ENCODE measurements around the gene MAPT. TPM values are rescaled to one million over a fixed set of nuclear protein-coding genes. Genes with fewer than 3 reads are reported as not detected.

Gene MAPT
- total RNA-seq, 1 donor from 2014 or later = 2.4 TPM

- H3K4me1 ChIP-seq = no peaks in the 10 kb centered on the region
- H3K27ac ChIP-seq = no peak overlapping the region
- no peaks in the 10 kb centered on the region for H3K27me3 ChIP-seq
- H2AFZ ChIP-seq (replicated peaks) = no peak overlapping the region
- H3K4me3 ChIP-seq = no peak overlapping the region
- no peak for TF ChIP-seq EZH2 (IDR thresholded peaks at IDR 0.05)
- no peak for TF ChIP-seq CTCF (IDR thresholded peaks at IDR 0.05)
- no peak for TF ChIP-seq EZH2phosphoT487 (IDR thresholded peaks at IDR 0.05)
- DNase-seq (ENCODE audit: low spot score) = no peak
- no peak overlapping the region for H3K4me2 ChIP-seq
- peaks cover 40% of the 10 kb centered on the region for H4K20me1 ChIP-seq (ENCODE audit: low read depth)
- Mint-ChIP-seq H3K27me3 (ENCODE audit: insufficient read depth, low read depth) (no peaks in the 10 kb centered on the region), H3K36me3 (peaks cover 42% of the 10 kb centered on the region), H3K9me3 (no peaks in the 10 kb centered on the region), H3K27ac (no peak overlapping the region), H3K4me3 (no peak overlapping the region), H3K4me1 (no peaks in the 10 kb centered on the region)
- H3K9me3 ChIP-seq (ENCODE audit: low read depth) = no peaks in the 10 kb centered on the region
- no peaks in the 10 kb centered on the region for H3F3A ChIP-seq (ENCODE audit: low read depth)
- H3K9ac ChIP-seq = no peak overlapping the region
- peaks cover 11% of the 10 kb centered on the region for H3K36me3 ChIP-seq
- H3K79me2 ChIP-seq (ENCODE audit: low read depth) = peaks cover 56% of the 10 kb centered on the region
These were observed 168.9 kb downstream of the MAPT start for GRCh38 chr17:46063241-46063640.

- no peak overlapping the region for H3K27ac Mint-ChIP-seq
- H3K4me1 Mint-ChIP-seq = no peaks in the 10 kb centered on the region
- H3K4me2 ChIP-seq = no peak overlapping the region
- H3K36me3 ChIP-seq = peaks cover 11% of the 10 kb centered on the region
- no peak overlapping the region for H3K4me3 Mint-ChIP-seq
- no peak overlapping the region for H3K27ac ChIP-seq
- no peaks in the 10 kb centered on the region for H3K27me3 Mint-ChIP-seq (ENCODE audit: insufficient read depth, low read depth)
- H3K36me3 Mint-ChIP-seq = peaks cover 43% of the 10 kb centered on the region
- H3K4me1 ChIP-seq = no peaks in the 10 kb centered on the region
- H3K4me3 ChIP-seq = no peak overlapping the region
- H3K79me2 ChIP-seq (ENCODE audit: low read depth) = peaks cover 63% of the 10 kb centered on the region
- H3K27me3 ChIP-seq = no peaks in the 10 kb centered on the region
- H3K9ac ChIP-seq = no peak overlapping the region
- H3K9me3 ChIP-seq (ENCODE audit: low read depth) = no peaks in the 10 kb centered on the region
- H3F3A ChIP-seq (ENCODE audit: low read depth) = no peaks in the 10 kb centered on the region
- DNase-seq (ENCODE audit: low spot score) = no peak
- no peak for TF ChIP-seq EZH2 (IDR thresholded peaks at IDR 0.05)
- TF ChIP-seq EZH2phosphoT487 (IDR thresholded peaks at IDR 0.05) = no peak
- TF ChIP-seq CTCF (IDR thresholded peaks at IDR 0.05) = no peak
- H3K9me3 Mint-ChIP-seq = no peaks in the 10 kb centered on the region
- H2AFZ ChIP-seq (replicated peaks) = no peak overlapping the region
- H4K20me1 ChIP-seq (ENCODE audit: low read depth) = peaks cover 44% of the 10 kb centered on the region
These were observed 170.1 kb downstream of the MAPT start for GRCh38 chr17:46064460-46064859.

GRCh38 chr17:46071796-46072195, 177.4 kb downstream of the MAPT start:
- peak overlapping the region; percentile 12 for H3K4me3 ChIP-seq
- DNase-seq (ENCODE audit: low spot score) = peak; percentile 54
- H3K9me3 ChIP-seq (ENCODE audit: low read depth) = no peaks in the 10 kb centered on the region
- H3K9me3 Mint-ChIP-seq = peaks cover 3% of the 10 kb centered on the region
- peaks cover 28% of the 10 kb centered on the region for H3K36me3 Mint-ChIP-seq
- H3K4me1 Mint-ChIP-seq = peaks cover 28% of the 10 kb centered on the region
- TF ChIP-seq EZH2 (IDR thresholded peaks at IDR 0.05) (no peak), CTCF (IDR thresholded peaks at IDR 0.05) (no peak), EZH2phosphoT487 (IDR thresholded peaks at IDR 0.05) (no peak)
- H4K20me1 ChIP-seq (ENCODE audit: low read depth) = peaks cover 76% of the 10 kb centered on the region
- peaks cover 32% of the 10 kb centered on the region for H3F3A ChIP-seq (ENCODE audit: low read depth)
- H3K27ac Mint-ChIP-seq = no peak overlapping the region
- no peaks in the 10 kb centered on the region for H3K27me3 ChIP-seq
- H3K79me2 ChIP-seq (ENCODE audit: low read depth) = peaks cover 98% of the 10 kb centered on the region
- H3K27ac ChIP-seq = peak overlapping the region; percentile 86
- H3K36me3 ChIP-seq = peaks cover 6% of the 10 kb centered on the region
- no peak overlapping the region for H2AFZ ChIP-seq (replicated peaks)
- no peak overlapping the region for H3K9ac ChIP-seq
- no peaks in the 10 kb centered on the region for H3K27me3 Mint-ChIP-seq (ENCODE audit: insufficient read depth, low read depth)
- no peak overlapping the region for H3K4me3 Mint-ChIP-seq
- H3K4me2 ChIP-seq = peak overlapping the region; percentile 60
- peaks cover 30% of the 10 kb centered on the region for H3K4me1 ChIP-seq
